ENCODE data around the gene CLBA1. TPM values are rescaled to one million over a fixed set of nuclear protein-coding genes. Genes with fewer than 3 reads are reported as not detected.

CLBA1 gene
- total and polyA plus RNA-seq, 4 donors, result 12.3 to 22.3 (median 13.8) TPM

- H3K9me3 ChIP-seq (ENCODE audit: control insufficient read depth in 4 of 4, insufficient read depth in 3 of 4, low read length in 3 of 4), result peaks cover 0 to under 1% (median 0%) of the 10 kb centered on the region in 4 donors
- DNase-seq (peak in 2 of 3 donors; percentile 16 to 34), ATAC-seq (ENCODE audit: insufficient read depth, low FRiP score) (peak; percentile 40)
- no peak overlapping the region for H3K4me3 ChIP-seq
- H3K4me1 ChIP-seq (ENCODE audit: control insufficient read depth in 5 of 5, insufficient read depth in 5 of 5, low read length in 5 of 5), result peaks cover 5 to 50% (median 14%) of the 10 kb centered on the region in 5 donors
- TF ChIP-seq CTCF (IDR thresholded peaks at IDR 0.05; ENCODE audit: control extremely low read depth, extremely low read depth), result no peak
- H3K9ac ChIP-seq (ENCODE audit: insufficient read depth in 1 of 2, low read length in 2 of 2), result no peak overlapping the region
- WGBS, 2 donors, result 57 to 78% methylated on average over 28 of the region's 28 CpGs
- H3K36me3 ChIP-seq (ENCODE audit: control insufficient read depth in 4 of 4, insufficient read depth in 4 of 4, low read length in 4 of 4), result no peaks in the 10 kb centered on the region
- H3K27ac ChIP-seq (ENCODE audit: low read depth in 1 of 2, low read length in 1 of 2), result peak overlapping the region in 1 of 2 donors; percentile 92
- peaks cover 0 to under 1% (median 0%) of the 10 kb centered on the region in 3 donors for H3K27me3 ChIP-seq (ENCODE audit: control insufficient read depth in 3 of 3, insufficient read depth in 3 of 3, low read length in 2 of 3)
Measured at GRCh38 chr14:104972301-104973134, 13.1 kb upstream of the CLBA1 start.

- Histone ChIP-seq H3K4me1 (ENCODE audit: control insufficient read depth in 5 of 5, insufficient read depth in 5 of 5, low read length in 5 of 5) (peaks cover 5 to 49% (median 12%) of the 10 kb centered on the region in 5 donors), H3K27ac (ENCODE audit: low read depth in 1 of 2, low read length in 1 of 2) (peak overlapping the region in 1 of 2 donors; percentile 92), H3K36me3 (ENCODE audit: control insufficient read depth in 4 of 4, insufficient read depth in 4 of 4, low read length in 4 of 4) (no peaks in the 10 kb centered on the region), H3K4me3 (no peak overlapping the region), H3K27me3 (ENCODE audit: control insufficient read depth in 3 of 3, insufficient read depth in 3 of 3, low read length in 2 of 3) (peaks cover 0 to 2% (median 0%) of the 10 kb centered on the region in 3 donors), H3K9ac (ENCODE audit: insufficient read depth in 1 of 2, low read length in 2 of 2) (no peak overlapping the region), H3K9me3 (ENCODE audit: control insufficient read depth in 4 of 4, insufficient read depth in 3 of 4, low read length in 3 of 4) (no peaks in the 10 kb centered on the region)
- DNase-seq (peak; percentile 38 to 59 (median 49)), ATAC-seq (ENCODE audit: insufficient read depth, low FRiP score) (peak; percentile 49)
- TF ChIP-seq CTCF (IDR thresholded peaks at IDR 0.05; ENCODE audit: control extremely low read depth, extremely low read depth), result no peak
- WGBS, 2 donors, result 52 to 68% methylated on average over 12 of the region's 12 CpGs
Measured at GRCh38 chr14:104973135-104973384, 12.5 kb upstream of the CLBA1 start.

- Histone ChIP-seq H3K27ac (ENCODE audit: low read depth in 1 of 2, low read length in 1 of 2) (peak overlapping the region; percentile 12 to 92), H3K27me3 (ENCODE audit: control insufficient read depth in 3 of 3, insufficient read depth in 3 of 3, low read length in 2 of 3) (peaks cover 0 to 2% (median 0%) of the 10 kb centered on the region in 3 donors), H3K4me3 (no peak overlapping the region), H3K9me3 (ENCODE audit: control insufficient read depth in 4 of 4, insufficient read depth in 3 of 4, low read length in 3 of 4) (no peaks in the 10 kb centered on the region), H3K9ac (ENCODE audit: insufficient read depth in 1 of 2, low read length in 2 of 2) (no peak overlapping the region), H3K4me1 (ENCODE audit: control insufficient read depth in 5 of 5, insufficient read depth in 5 of 5, low read length in 5 of 5) (peaks cover 5 to 46% (median 7%) of the 10 kb centered on the region in 5 donors), H3K36me3 (ENCODE audit: control insufficient read depth in 4 of 4, insufficient read depth in 4 of 4, low read length in 4 of 4) (no peaks in the 10 kb centered on the region)
- peak; percentile 2 for ATAC-seq (ENCODE audit: insufficient read depth, low FRiP score)
- TF ChIP-seq CTCF (IDR thresholded peaks at IDR 0.05; ENCODE audit: control extremely low read depth, extremely low read depth), result no peak
- WGBS, 2 donors, result 37 to 64% methylated on average over 23 of the region's 23 CpGs
- DNase-seq, result peak; percentile 68 to 88 (median 82)
Measured at GRCh38 chr14:104973385-104974145, 12.0 kb upstream of the CLBA1 start.
